Erythroblast (primary cell): ENCODE measurements around the gene PLEKHG5.

Experiments
- GATA1 ChIP-seq: IDR thresholded peaks from 2 replicates; pipeline ENCODE4 v1.6.1; 2011; ENCODE audit warnings: low read depth, mild to moderate bottlenecking, control low read depth, low read length, moderate library complexity
- POLR2A ChIP-seq: IDR thresholded peaks from 2 replicates; pipeline ENCODE4 v1.6.1; 2011; ENCODE audit warnings: mild to moderate bottlenecking, low read length

DNA sequence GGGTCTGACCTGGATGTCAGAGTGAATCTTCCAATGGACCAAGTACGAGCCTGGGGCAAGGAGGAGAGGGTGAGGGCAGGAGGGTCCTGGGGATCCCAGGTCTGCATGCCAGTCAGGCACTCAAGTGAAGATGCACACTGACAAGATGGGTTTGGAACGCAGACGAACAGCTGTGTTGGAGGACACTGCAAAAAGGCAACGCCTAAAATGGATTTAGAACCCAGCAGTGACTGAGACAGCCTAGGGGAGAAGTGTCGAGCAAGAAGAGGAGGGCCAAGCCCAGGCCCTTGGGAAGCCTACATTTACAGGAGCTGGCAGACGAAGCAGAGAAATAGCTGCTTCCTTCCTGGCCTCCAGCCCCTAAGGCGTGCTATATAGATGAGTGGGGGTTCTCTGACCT, 37.0 kb upstream of the PLEKHG5 start:
- TF ChIP-seq POLR2A: no peak
- no peak for TF ChIP-seq GATA1
